ACHN (cell line): ENCODE measurements around the gene PCBP3.

ENCODE experiments used
- DNase-seq: peaks from one replicate; pipeline ENCODE4 v3.0.0-alpha.2; 2015
- in situ Hi-C: cut with HindIII; loops from 2 replicates; pipeline ENCODE4 v1.10.0; 2017; ENCODE audit warnings: low sequenced_read_pairs, low pct_ligation_motif_present, low pct_unique_long_range_greater_than_20kb

The PCBP3 gene

GRCh38 chr21:45631540-45631939 is 12.0 kb upstream of the PCBP3 start:
- in situ Hi-C loops, result no loop called here
- no peak for DNase-seq

- in situ Hi-C loops, result no loop called here
- DNase-seq, result no peak
These were observed 11.4 kb upstream of the PCBP3 start for GRCh38 chr21:45632160-45632559.

- DNase-seq, result no peak
- in situ Hi-C loops, result no loop called here
These were observed 10.8 kb upstream of the PCBP3 start for GRCh38 chr21:45632637-45633251.

- no peak for DNase-seq
- in situ Hi-C loops, result no loop called here
These were observed 8.9 kb upstream of the PCBP3 start for GRCh38 chr21:45634511-45635183.

GRCh38 chr21:45635271-45636151 is 8.0 kb upstream of the PCBP3 start:
- DNase-seq, result no peak
- in situ Hi-C loops, result no loop called here

- DNase-seq, result no peak
- in situ Hi-C loops, result no loop called here
These were observed 7.1 kb upstream of the PCBP3 start for GRCh38 chr21:45636459-45636858.

GRCh38 chr21:45636951-45637646 is 6.4 kb upstream of the PCBP3 start:
- in situ Hi-C loops, result no loop called here
- no peak for DNase-seq

GRCh38 chr21:45637883-45638282 is 5.6 kb upstream of the PCBP3 start:
- in situ Hi-C loops, result no loop called here
- no peak for DNase-seq

GRCh38 chr21:45638707-45639106 is 4.8 kb upstream of the PCBP3 start:
- in situ Hi-C loops, result no loop called here

GRCh38 chr21:45639206-45640000 is 4.1 kb upstream of the PCBP3 start:
- DNase-seq, result no peak
- in situ Hi-C loops, result no loop called here

More at GRCh38 chr21:45638707-45639106, 4.8 kb upstream of the PCBP3 start:
- DNase-seq, result no peak

- in situ Hi-C loops, result no loop called here
- no peak for DNase-seq
These were observed 3.3 kb upstream of the PCBP3 start for GRCh38 chr21:45640001-45640887.

- DNase-seq, result no peak
These were observed 2.5 kb upstream of the PCBP3 start for GRCh38 chr21:45640888-45641479.

GRCh38 chr21:45641480-45642035 is 2.0 kb upstream of the PCBP3 start:
- in situ Hi-C loops, result no loop called here
- no peak for DNase-seq

More at GRCh38 chr21:45640888-45641479, 2.5 kb upstream of the PCBP3 start:
- in situ Hi-C loops, result no loop called here

GRCh38 chr21:45642122-45642813 is 1.3 kb upstream of the PCBP3 start:
- in situ Hi-C loops, result no loop called here

GRCh38 chr21:45644041-45644906 is 749 bp downstream of the PCBP3 start:
- in situ Hi-C loops, result no loop called here
- no peak for DNase-seq

More at GRCh38 chr21:45642122-45642813, 1.3 kb upstream of the PCBP3 start:
- DNase-seq, result no peak
